GM12878 (cell line): ENCODE data around the gene IFNL3. TPM values are rescaled to one million over a fixed set of nuclear protein-coding genes. Genes with fewer than 3 reads are reported as not detected.

ENCODE experiments used
- ATAC-seq: fragments of 200-7000 bp; cut with Tn5 transposase; 3 replicates; pipeline ENCODE4 v1.9.1; 2020; ENCODE audit warnings: mild to moderate bottlenecking, moderate library complexity
- BruUV-seq: library from RNA; stranded (reverse); fragments of 400-500 nt; replicated peaks from 2 replicates; lab custom pipeline; 2021; lab: Mats Ljungman, UMichigan
- CTCF ChIA-PET: fragments of 300-600 bp; sonication (Branson Sonifier 250); formaldehyde crosslinking; extraction: SDS; loops from one replicate; lab custom pipeline; 2021; ENCODE audit warnings: inconsistent platforms; lab: Yijun Ruan, JAX
- POLR2A ChIA-PET: fragments of 350-600 bp; formaldehyde crosslinking; extraction: SDS; loops from one replicate; lab custom pipeline; 2021; ENCODE audit warnings: inconsistent platforms; lab: Charles Lee
- RAD21 ChIA-PET: fragments of 300-600 bp; sonication (Branson Sonifier 250); formaldehyde crosslinking; loops from one replicate; lab custom pipeline; 2023; ENCODE audit warnings: antibody characterized with exemption; ENCODE audit not compliant: unreplicated experiment; lab: Charles Lee
- SMC1A ChIA-PET: fragments of 300-600 bp; sonication (Branson Sonifier 250); formaldehyde crosslinking; loops from one replicate; lab custom pipeline; 2023; ENCODE audit not compliant: unreplicated experiment, uncharacterized antibody; lab: Charles Lee
- DNase-seq: peaks from one replicate; pipeline ENCODE4 v3.0.0-alpha.2; 2011; ENCODE audit warnings: low read depth, low spot score
- FAIRE-seq: peaks from 3 replicates; lab custom pipeline; 2011; peaks lifted over from hg19 to GRCh38; lab: Jason Lieb, UNC
- H2AFZ ChIP-seq: 2 replicates; pipeline ENCODE4 v1.6.0; 2011; ENCODE audit warnings: low read depth, low read length, control low read depth; ENCODE audit not compliant: control insufficient read depth
- H3K27ac ChIP-seq: 2 replicates; pipeline ENCODE4 v1.5.1; 2011; ENCODE audit warnings: control low read depth; ENCODE audit not compliant: control insufficient read depth, insufficient read depth
- H3K27me3 ChIP-seq, 2 experiments: replicated peaks in 1 of 2; 2 replicates each; pipeline versions ENCODE4 v1.6.0 to v1.6.1; 2011; ENCODE audit warnings: low read length in 1 of 2; ENCODE audit not compliant: control insufficient read depth in 2 of 2, insufficient read depth in 2 of 2
- H3K36me3 ChIP-seq, 2 experiments: 2 replicates each; pipeline ENCODE4 v1.5.1; 2011; ENCODE audit warnings: low read length in 1 of 2; ENCODE audit not compliant: control insufficient read depth in 2 of 2, insufficient read depth in 2 of 2
- H3K4me1 ChIP-seq: 2 replicates; pipeline ENCODE4 v1.6.1; 2011; ENCODE audit warnings: mild to moderate bottlenecking, low read length, moderate library complexity, mixed read lengths; ENCODE audit not compliant: control insufficient read depth, insufficient read depth
- H3K4me2 ChIP-seq: 2 replicates; pipeline ENCODE4 v1.6.0; 2011; ENCODE audit warnings: control low read depth; ENCODE audit not compliant: control insufficient read depth, insufficient read depth
- H3K4me3 ChIP-seq: fragments of 200-600 bp; sonication (generic); 2 replicates; pipeline ENCODE4 v1.5.1; 2016
- H3K79me2 ChIP-seq: 2 replicates; pipeline ENCODE4 v1.6.0; 2011; ENCODE audit warnings: low read length; ENCODE audit not compliant: control insufficient read depth, insufficient read depth
- H3K9ac ChIP-seq: 2 replicates; pipeline ENCODE4 v1.8.0; 2011; ENCODE audit warnings: low read length, control low read depth, mixed read lengths; ENCODE audit not compliant: control insufficient read depth, insufficient read depth
- H3K9me3 ChIP-seq: replicated peaks from 3 replicates; pipeline ENCODE4 v1.5.1; 2011; ENCODE audit warnings: mild to moderate bottlenecking, low read length; ENCODE audit not compliant: control insufficient read depth, insufficient read depth
- H4K20me1 ChIP-seq: 2 replicates; pipeline ENCODE4 v1.6.0; 2011; ENCODE audit not compliant: control insufficient read depth, insufficient read depth
- ASH2L ChIP-seq: fragments of 300-600, 200-600 bp; sonication (generic); IDR thresholded peaks from 2 replicates; pipeline ENCODE4 v1.6.1; 2017; ENCODE audit warnings: low read depth, mild to moderate bottlenecking, borderline replicate concordance
- CBX5 ChIP-seq: sonication (generic); IDR thresholded peaks from 2 replicates; pipeline ENCODE4 v1.6.1; 2016; ENCODE audit warnings: low read depth, moderate library complexity, mild to moderate bottlenecking, inconsistent platforms
- E2F4 ChIP-seq: IDR thresholded peaks from 2 replicates; pipeline ENCODE4 v1.6.1; 2012; ENCODE audit warnings: low read depth, low read length, improper control_type of control experiment
- FOS ChIP-seq: IDR thresholded peaks from 3 replicates; pipeline ENCODE4 v1.6.1; 2011; ENCODE audit warnings: borderline replicate concordance; ENCODE audit not compliant: insufficient read length; ENCODE audit errors: extremely low read depth
- GABPA ChIP-seq: IDR thresholded peaks from 2 replicates; pipeline ENCODE4 v1.6.1; 2014; ENCODE audit warnings: antibody characterized with exemption, low read depth, mild to moderate bottlenecking, inconsistent platforms
- HDAC6 ChIP-seq: fragments of 200-600 bp; sonication (generic); IDR thresholded peaks from one replicate; pipeline ENCODE4 v1.8.0; 2017; ENCODE audit warnings: antibody characterized with exemption; ENCODE audit not compliant: unreplicated experiment
- HSF1 ChIP-seq: fragments of 150-350 bp; IDR thresholded peaks from 2 replicates; pipeline ENCODE4 v1.6.1; 2014; ENCODE audit warnings: mild to moderate bottlenecking, low read depth, low read length
- MXI1 ChIP-seq: fragments of 150-350 bp; IDR thresholded peaks from 2 replicates; pipeline ENCODE4 v1.6.1; 2011; ENCODE audit warnings: low read depth, mild to moderate bottlenecking, inconsistent platforms, low read length, improper control_type of control experiment
- NBN ChIP-seq: fragments of 450-650 bp; IDR thresholded peaks from 2 replicates; pipeline ENCODE4 v1.6.1; 2016
- NFYA ChIP-seq: IDR thresholded peaks from 2 replicates; pipeline ENCODE4 v1.6.1; 2011; ENCODE audit warnings: low read depth, mild to moderate bottlenecking, low read length, improper control_type of control experiment, borderline replicate concordance
- PML ChIP-seq: IDR thresholded peaks from 2 replicates; pipeline ENCODE4 v1.6.1; 2012; ENCODE audit warnings: low read length, inconsistent platforms
- RAD51 ChIP-seq: fragments of 450-650 bp; IDR thresholded peaks from 2 replicates; pipeline ENCODE4 v1.6.1; 2016; ENCODE audit warnings: moderate library complexity, mild to moderate bottlenecking, inconsistent platforms
- SUZ12 ChIP-seq: fragments of 200-600 bp; sonication (generic); IDR thresholded peaks from one replicate; pipeline ENCODE4 v1.6.1; 2018; ENCODE audit warnings: antibody characterized with exemption, mild to moderate bottlenecking; ENCODE audit not compliant: unreplicated experiment
- ZNF24 ChIP-seq: fragments of 450-650 bp; IDR thresholded peaks from 2 replicates; pipeline ENCODE4 v1.6.1; 2017; ENCODE audit warnings: antibody characterized with exemption, mild to moderate bottlenecking
- WGBS: methylation state at CpG from one replicate; pipeline ENCODE4 v1.1.6; 2016; ENCODE audit warnings: low lambda C conversion rate; ENCODE audit not compliant: insufficient replicate concordance, insufficient coverage; ENCODE audit errors: missing lambda C conversion rate; 5-methylcytosine and 5-hydroxymethylcytosine counted together
- in situ Hi-C: fragments of 300-500 bp; cut with MboI; formaldehyde crosslinking; loops from 9 replicates; pipeline ENCODE4 v1.14.3; 2018; ENCODE audit warnings: mixed read lengths
- intact Hi-C: fragments of 100-400 bp; cut with micrococcal nuclease; formaldehyde crosslinking; loops from one replicate; pipeline ENCODE4 v1.14.2; 2022; ENCODE audit not compliant: unreplicated experiment
- polyA plus RNA-seq, 11 experiments: library from polyadenylated mRNA; depleted of rRNA in 4 of 11; unstranded in 6 of 11; stranded (reverse) in 5 of 11; fragments of >200 nt; fragmentation: Nextera tagmentation in 4 of 11; fragmentation: Illumina TruSeq in 1 of 11; extraction: Ambion mirVana in 4 of 11; extraction: Trizol in 1 of 11; gene quantifications; 1 replicate in 1 of 11; 2 replicates in 10 of 11; pipeline versions ENCODE4 v1.2.1 to v1.2.3, GENCODE V29; 2011 to 2016; ENCODE audit warnings: inconsistent platforms in 2 of 11, missing spikeins in 2 of 11, low read depth in 1 of 11
- total RNA-seq, 4 experiments: library from RNA; depleted of rRNA in 3 of 4; stranded (reverse); fragments of >200 nt in 3 of 4; fragmentation: Illumina TruSeq in 1 of 4; extraction: Trizol in 1 of 4; gene quantifications; 2 replicates each; pipeline versions ENCODE4 v1.2.1 to v1.2.3, GENCODE V29; 2013 to 2021

The IFNL3 gene
- total and polyA plus RNA-seq, 10 of the 15 experiments (the other 5 are each of a cell fraction or from before 2014, with no cell fraction given) = not detected

- no peak overlapping the region for H2AFZ ChIP-seq
- no peak overlapping the region for H3K9ac ChIP-seq
- FAIRE-seq = no peak
- POLR2A ChIA-PET = interaction anchor here (0.5 kb wide), 1 partner anchor 78 kb away, joined by 4 read pairs; no protein-coding TSS in a partner anchor
- no peaks in the 10 kb centered on the region for H3K36me3 ChIP-seq
- no peak overlapping the region for H3K27ac ChIP-seq
- H4K20me1 ChIP-seq = no peaks in the 10 kb centered on the region
- H3K27me3 ChIP-seq = peaks cover 3 to 5% of the 10 kb centered on the region in 2 experiments; a peak in 2 of 4 replicates
- no peaks in the 10 kb centered on the region for H3K79me2 ChIP-seq
- WGBS = 20% methylated on average over 6 of the region's 7 CpGs
- no peaks in the 10 kb centered on the region for H3K9me3 ChIP-seq
- H3K4me3 ChIP-seq = no peak overlapping the region
- no peaks in the 10 kb centered on the region for H3K4me1 ChIP-seq
- TF ChIP-seq FOS (no peak), ASH2L (no peak), CBX5 (no peak), HSF1 (no peak), PML (no peak), SUZ12 (no peak), NBN (no peak), MXI1 (no peak), GABPA (no peak), NFYA (no peak), E2F4 (no peak), HDAC6 (no peak), RAD51 (no peak), ZNF24 (no peak)
- ATAC-seq = no peak
- no peak overlapping the region for H3K4me2 ChIP-seq
- SMC1A ChIA-PET = no interaction called here
- DNase-seq = no peak
- CTCF ChIA-PET = no interaction called here
- in situ Hi-C loops (no loop called here), intact Hi-C loops (no loop called here)
- no TSS peak for BruUV-seq
- RAD21 ChIA-PET = no interaction called here
Measured at GRCh38 chr19:39196320-39196719, 48.5 kb downstream of the IFNL3 start.
